Islet precursor cell (in vitro differentiated cells): ENCODE measurements around the gene RBFOX1.
A peak's percentile ranks its signal among the peaks of the same experiment; 100 is the strongest.

ENCODE experiments used
- DNase-seq: peaks from one replicate; pipeline ENCODE4 v3.0.0-alpha.2; 2018

RBFOX1 gene

DNA sequence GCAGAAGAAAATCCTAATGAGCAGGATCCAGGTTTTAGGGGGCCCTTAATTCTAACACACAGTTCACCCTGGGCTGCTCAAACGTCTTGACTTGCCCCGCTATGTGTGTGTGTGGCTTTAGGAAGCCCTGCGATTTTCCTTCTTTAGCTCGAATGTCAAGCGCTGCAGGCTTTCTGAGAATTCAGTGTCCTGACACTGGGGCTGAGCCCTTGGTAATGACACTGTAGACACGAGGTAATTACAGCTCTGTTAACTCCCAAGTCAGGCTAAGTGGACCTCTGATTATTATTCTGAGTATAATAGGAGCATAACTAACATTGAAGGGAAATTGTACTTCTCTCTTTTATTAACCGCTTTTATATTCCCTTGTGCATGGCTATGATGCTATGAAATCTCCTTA lies 202.1 kb downstream of the RBFOX1 start:
- DNase-seq: no peak

DNA sequence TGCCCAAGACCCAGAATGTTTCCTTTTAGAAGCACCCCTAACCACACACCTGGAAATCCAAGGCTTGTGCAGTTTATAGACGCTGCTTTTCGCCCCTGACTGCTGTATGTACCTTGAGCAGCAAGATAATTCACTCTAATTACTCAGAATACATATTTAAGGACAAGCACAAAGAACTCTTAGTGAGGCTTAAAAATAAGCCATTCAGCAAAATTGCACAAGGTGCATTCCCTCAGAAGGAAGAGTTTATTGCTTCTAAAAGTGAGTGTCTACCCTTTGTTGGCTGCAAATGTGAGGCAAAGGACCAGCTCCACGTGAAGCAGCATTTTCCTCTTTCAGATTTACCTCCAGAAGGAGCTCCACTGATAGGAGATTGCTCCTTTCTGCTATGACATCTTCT lies 208.4 kb downstream of the RBFOX1 start:
- no peak for DNase-seq

DNA sequence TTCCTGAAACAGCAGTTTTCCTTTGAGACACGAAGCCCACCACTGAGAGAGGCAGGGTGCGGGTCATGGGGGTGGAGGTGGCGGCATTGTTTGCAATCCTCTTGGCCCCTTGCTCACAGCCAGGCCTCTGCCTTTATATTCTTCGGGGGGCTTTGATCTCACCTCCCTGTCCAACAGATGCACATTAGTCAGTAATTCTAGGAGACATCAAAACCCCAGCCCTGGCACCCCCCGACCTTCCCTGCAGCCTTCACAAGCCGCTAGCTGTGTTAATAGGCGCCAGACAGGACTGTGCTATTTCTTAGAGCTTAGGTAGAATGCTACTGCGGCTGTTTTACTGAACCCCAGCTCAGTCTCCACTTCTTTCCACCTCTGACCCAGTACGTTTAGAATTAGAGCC lies 212.6 kb downstream of the RBFOX1 start:
- no peak for DNase-seq

DNA sequence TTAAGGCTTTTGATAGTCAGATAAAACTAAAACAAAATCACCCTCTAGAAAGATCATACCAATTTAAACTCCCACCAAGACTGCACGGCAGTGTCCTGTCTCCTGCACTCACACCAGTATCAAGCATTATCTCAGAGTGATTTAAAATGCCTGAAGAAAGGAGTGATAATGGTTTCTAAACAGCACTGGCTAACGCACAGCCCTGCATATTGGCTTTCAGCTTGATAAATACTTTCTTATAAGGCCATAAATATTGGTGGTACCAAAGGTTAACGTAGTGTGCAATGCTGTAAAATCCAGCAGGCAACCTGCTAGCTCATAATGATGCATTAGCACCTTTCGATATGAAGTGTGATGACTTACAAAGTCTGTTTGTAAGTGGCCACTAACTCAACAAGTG lies 214.3 kb downstream of the RBFOX1 start:
- DNase-seq: no peak

DNA sequence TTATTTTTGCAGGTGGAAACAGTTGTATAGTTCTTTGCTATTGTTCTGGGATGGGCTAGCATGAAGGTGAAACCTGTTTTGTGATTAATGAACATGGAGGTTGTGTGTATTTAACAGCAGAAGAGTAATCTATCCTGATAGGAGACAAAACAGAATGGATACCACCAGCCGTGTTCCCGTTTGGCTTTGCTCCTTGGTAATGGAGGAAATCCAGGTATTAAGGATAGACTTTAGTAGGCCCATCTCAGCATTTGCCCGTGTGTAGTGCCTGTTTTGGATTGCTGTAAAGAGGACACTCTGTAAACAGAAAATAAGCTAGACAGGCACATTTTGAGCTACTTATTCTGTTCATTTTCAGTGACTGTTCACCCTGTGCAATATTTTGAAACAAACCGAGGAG lies 215.1 kb downstream of the RBFOX1 start:
- DNase-seq: no peak

DNA sequence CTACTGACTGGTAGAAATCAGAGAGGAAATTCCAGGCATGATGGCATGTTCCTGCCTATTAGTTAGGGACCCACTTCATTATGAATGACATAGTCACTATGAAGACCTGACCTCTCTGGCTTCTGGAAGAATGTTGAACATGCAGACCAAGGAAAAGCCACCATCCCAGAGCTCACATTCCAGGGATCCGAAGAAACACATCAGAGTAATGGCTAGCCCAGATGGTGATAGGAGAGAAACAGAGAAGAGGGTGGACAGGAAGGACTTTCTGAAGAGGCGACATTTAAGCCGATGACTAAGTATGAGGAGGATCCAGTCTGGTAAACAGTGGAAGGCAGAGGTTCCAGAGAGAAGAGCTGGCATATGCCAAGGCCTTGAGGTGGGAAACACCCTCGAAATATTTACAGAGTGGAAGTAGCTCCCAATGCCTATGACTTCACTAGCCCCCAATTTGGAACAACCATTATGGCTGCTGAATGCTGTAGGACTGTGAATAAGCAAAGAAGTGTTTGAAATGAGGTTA lies 216.2 kb downstream of the RBFOX1 start:
- DNase-seq: peak; percentile 64

DNA sequence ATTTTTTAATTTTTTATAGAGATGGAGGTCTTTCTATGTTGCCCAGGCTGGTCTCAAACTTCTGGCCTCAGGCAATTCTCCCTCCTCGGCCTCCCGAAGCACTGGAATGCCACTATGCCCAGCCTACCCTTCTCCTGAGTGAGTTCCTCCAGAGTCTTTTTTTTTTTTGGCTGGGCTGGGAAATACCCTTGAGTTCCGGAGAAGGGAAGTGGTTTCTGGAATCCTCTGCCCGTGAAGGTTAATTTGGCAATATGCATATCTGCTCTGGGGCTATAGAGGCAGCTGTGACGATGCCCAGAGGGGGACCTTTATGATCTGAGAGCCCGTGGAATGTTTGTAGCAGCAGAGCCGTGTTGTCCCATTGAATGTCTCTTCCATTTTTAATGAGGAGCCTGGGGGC lies 217.5 kb downstream of the RBFOX1 start:
- DNase-seq: peak; percentile 59

DNA sequence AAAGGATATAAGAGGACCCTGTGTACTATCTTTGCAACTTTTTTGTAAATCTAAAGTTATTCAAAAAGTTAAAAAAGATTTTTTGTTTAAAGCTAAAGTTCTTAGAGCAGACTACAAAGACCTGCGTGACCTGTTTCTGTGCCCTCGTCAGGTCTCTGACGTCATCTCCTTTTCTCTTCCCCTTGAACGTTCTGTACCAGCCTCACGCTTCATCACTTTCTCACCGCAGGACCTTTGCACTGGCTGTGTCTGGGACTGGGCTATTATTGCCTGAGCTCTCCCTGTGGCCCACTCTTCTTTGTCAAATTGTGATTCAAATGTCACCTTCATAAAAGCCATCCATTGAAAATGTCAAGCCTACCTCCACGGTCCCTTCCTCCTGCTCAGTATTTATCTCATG lies 222.8 kb downstream of the RBFOX1 start:
- DNase-seq: no peak

DNA sequence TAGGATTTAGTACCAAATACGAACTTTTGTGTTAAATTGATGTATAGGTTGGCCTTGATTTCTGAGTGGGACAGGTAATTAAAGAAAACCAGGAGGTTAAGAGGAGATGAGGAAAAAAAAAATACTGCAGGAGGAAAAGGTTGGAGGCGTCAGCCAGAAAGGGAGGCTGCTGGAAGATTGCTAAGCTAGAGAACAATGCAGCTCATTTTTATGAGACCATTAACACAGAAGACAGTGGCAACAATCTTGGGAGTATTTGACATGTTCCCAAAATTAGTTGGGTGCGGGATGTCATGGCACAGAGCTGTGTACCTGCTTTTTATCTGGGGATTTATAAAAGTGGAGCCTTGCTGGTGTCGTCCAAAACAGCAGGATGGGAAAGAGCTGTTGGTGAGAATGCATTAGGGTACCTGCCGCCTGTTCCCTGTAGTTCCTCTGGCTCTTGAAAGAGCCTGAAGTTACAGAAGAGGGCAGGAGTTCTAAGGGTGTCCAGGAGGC lies 229.3 kb downstream of the RBFOX1 start:
- DNase-seq: no peak

DNA sequence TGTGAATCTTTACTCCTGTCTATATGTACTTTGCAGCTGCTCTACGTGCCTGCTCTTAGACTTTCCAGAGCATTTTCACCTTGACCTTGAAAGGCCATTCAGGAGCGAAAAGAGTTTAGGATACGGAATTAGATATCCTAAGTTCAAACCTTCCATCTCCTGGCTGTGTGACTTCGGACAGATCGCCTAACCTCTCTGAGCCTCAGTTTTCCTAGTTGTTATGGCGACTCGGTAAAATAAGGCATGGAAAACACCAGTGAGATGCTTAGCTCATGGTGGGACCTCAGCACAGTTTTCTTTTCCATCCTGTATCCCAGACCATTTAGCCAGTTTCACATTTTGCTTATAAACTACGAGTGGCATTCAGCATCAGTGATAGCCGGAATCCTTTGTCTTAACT lies 233.7 kb downstream of the RBFOX1 start:
- DNase-seq: no peak

DNA sequence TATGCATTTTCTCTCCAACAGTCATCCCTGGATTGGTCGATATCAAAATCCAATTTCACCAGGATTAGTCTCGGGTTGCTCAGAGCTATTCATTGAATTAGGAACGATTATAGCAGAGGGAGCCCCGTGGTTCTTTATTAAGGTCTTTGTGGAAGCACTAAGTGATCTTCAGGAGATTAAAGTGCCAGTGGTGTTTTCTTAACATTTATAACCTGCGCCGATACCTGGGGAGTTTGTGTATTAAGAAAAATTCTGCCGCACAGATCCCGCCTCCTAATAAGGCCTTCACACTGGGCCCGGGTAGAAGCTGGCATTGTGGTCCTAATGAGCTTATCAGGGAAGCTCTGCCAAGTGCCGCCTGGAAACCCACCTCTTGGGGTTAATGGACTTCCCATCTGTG lies 238.7 kb downstream of the RBFOX1 start:
- DNase-seq: no peak

DNA sequence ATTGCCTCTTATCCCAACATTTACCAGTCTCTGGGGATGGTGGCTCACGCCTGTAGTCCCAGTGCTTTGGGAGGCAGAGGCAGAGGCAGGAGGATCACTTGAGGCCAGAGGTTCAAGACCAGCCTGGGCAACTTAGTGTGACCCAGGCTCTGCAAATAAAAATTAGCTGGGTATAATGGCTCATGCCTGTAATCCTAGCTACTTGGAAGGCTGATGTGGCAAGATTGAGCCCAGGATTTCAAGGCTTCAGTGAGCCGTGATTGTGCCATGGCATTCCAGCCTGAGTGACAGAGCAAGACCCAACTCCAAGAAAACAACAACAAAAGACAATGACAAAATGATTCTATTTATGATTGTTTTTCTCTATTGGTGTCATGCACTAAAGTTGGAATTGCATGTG lies 244.9 kb downstream of the RBFOX1 start:
- DNase-seq: no peak

DNA sequence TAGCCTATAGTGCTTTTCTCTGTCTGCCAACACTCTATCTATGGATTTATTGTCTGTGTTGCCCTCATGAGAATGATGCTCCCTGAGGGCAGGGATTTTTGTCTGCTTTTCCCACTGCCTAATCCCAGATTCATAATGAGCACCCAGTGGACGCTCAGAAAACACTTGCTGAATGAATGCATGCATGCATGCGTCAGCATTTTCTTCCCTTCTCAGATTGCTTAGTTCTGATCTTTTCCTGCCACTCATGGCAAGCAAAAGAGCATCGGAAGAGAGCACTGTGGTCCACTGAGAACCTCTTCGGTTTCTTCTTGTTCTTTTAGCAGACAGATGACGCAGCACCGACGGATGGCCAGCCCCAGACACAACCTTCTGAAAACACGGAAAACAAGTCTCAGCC lies 246.8 kb downstream of the RBFOX1 start:
- no peak for DNase-seq

DNA sequence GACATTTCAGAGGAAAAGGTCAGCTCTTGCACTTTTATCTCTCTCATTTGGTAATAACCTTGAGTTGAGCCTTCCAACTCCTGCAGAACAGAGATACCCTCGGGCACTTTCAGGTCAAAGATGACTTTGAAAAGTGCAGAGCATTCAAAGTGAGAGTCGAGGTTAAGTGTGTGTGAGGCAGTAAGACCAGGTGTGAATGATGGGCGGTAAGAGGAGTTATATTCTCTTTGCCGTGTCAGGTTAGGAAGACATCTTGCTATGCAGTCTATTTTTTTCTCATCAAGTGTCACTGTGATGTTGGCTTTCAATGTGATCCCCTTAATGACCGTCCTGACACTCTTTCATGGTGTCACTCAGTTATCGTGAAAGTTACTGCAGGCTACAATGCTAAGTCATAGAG lies 248.5 kb downstream of the RBFOX1 start:
- DNase-seq: no peak

DNA sequence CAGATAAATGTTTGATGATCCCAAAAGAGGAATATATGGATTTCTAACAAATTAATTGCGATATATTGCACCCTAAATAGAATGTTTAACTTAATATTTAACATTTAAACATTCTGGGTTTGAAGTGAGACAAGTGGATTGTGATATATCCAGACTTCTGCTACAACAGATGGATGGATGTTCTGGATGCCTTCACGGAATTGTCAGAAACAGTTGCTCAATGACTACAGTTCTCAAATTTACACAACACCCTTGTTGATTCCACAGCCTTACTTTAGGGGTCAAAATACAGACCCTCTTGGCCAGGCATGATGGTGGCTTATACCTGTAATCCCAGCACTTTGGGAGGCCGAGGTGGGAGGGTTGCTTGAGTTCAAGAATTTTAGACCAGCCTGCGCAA lies 250.8 kb downstream of the RBFOX1 start:
- no peak for DNase-seq

DNA sequence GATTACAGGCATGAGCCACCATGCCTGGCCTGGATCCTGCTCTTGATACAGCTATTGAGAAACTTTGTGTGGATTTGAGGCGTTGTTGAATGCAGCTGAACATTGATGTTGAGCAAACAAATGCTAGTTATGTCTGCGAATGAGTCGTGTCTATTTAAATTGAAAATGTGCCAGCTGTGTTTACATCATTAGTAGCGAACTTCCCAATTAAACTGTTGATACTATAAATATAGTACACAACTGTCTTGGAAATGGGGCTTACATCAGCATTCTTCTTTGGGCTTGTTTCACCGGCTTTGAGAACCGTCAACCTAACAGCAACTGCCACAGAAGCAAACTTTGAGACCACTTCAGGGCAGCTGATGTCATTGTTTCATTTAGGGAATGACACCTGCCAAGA lies 251.9 kb downstream of the RBFOX1 start:
- DNase-seq: no peak

DNA sequence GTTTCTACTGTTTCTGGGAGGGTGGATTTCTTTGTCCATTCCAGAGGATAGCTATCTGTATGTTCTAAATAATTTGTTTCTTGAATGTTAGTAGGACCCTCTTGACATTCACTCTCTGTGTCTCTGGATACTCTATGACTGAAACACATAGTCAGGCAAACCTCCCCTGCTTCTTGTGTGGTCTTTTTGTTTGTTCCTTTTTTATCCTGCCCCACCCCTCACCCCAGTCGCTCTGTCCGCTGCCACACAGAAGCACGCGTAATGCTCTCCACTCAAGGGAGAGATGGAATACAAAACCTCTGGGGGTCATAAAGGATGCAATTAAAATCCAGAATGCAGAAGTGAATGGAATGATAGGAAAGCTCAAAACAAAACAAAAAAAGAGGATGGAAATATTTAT lies 253.1 kb downstream of the RBFOX1 start:
- DNase-seq: no peak

DNA sequence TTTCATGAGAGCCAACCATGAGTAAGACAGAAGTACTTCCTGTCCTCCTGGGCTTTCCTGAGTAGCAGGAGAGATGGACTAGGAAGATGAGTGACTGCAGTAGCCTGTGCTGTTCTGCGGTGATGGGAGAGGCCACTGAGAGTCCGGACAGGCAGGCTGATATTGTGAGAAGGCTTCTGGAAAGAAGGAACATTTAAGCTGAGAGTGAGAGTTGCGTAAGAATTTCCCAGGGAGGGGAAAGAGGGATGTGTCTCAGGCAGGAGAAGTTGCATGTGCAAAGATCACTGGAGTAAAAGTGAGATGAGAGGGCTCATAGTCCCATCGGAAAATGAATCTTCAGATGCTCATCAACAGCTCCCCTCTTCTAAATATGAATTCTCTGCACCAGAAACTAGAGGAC lies 258.3 kb downstream of the RBFOX1 start:
- DNase-seq: no peak

DNA sequence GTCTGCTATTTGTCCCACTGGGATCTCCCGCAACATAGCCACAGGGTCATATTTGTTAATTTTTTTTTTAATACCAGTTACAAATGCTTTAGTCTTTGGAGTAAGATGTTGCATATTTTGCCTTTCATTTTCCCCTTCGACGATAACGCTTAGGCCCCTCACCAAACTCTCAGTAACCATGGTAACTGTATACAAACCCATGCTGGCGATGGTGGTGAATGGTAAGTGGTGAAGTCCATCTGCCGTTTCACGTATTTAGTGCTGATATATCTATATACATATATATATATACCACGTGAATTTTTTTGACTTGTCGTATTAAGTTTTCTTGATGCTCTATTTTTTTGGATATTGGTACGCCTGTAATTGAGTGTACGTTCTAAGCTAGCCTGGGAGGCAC lies 263.7 kb downstream of the RBFOX1 start:
- DNase-seq: no peak

DNA sequence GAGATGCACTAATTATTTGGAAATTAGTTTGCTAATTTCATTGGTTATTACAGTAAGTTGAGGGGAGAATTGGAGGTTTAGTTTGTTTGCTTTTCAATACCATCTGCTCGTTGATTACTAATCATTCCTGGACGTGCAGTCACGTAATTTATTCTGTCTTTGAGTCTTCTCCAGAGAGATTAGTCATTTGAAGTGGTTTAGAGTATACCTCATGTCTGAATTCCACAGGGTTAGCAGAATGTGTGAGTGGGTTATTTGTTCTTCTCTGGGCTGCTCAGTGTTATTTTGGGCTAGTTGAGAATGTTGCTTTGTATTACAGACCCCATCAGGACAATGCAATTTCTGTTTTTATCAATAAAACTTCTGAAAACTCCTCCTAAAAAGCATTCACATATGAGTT lies 265.0 kb downstream of the RBFOX1 start:
- peak; percentile 59 for DNase-seq

DNA sequence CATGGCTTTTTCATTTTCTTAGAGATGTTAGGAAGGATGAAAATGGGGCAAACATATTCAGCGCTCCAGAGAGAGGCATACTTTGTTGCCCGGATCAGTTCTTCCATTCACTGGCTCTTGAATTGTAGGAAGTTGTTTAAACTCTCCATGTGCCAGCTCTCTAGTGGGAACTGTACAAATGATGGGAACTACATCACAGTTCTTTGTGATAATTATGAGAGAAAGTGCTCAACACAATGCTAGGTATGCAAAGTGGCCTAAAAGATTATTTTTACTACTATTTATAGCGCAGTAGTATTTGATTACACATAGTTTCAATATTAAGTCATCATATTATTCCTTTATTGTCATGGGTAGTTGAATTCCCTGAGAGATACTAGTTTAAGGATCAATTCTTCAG lies 268.5 kb downstream of the RBFOX1 start:
- DNase-seq: no peak

DNA sequence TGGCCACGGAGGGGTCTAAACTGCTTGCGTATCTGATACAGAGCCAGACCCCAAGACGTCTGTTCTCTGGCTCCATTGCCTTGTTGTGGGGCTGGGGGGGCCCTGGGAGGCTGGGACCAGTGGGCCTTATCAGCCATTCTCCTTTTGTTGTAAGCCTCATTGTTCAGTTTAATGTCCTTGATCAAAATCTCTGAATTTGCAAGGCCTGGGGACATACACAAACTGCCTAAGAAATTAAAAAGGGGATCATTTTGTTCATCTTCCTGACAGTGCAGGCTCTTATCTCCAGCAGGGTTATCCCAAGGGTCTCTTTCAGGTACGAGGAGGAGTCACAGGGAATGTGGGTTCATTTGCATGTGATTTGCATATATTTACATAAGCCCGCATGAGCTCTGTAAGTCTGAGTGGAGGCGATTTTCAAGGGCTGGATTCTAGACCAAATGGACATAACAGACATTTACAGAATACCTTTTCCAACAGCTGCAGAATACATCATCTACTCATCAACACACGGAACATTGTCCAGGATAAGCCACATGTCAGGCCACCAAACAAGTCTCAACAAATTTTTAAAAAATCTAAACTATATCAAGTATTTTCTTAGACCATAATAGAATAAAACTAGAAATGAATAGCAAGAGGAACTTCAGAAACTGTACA lies 269.8 kb downstream of the RBFOX1 start:
- DNase-seq: no peak

DNA sequence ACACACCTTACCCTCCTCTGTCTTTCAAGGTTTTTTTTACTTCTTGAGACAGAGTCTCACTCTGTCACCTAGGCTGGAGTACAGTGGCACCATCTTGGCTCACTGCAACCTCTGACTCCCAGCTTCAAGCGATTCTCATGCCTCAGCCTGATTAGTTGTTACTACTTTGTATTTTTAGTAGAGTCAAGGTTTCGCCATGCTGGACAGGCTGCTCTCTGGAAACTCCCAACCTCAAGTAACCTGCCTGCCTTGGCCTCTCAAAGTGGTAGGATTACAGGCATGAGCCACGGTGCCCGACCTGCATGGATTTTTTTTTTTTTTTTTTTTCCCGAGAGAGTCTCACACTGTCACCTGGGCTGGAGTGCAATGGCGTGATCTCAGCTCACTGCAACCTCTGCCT lies 273.2 kb downstream of the RBFOX1 start:
- no peak for DNase-seq

DNA sequence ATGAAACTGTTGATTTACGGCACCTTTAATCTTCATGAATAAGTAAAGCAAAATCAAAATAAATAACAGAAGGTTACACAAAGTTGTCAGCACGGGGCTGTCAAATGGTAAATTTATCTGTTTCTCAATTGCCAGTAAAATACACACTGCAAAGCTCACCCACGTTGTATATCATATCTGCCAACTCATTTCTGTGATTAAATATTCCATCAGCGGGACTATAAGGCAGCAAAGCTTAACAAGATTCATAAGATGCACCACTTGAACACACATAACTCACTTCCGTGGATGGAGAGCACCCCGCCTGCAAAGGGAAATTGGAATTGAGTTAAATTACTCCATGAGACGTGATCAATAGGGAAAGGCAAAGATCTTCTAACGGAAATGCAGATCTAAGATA lies 280.0 kb downstream of the RBFOX1 start:
- no peak for DNase-seq

DNA sequence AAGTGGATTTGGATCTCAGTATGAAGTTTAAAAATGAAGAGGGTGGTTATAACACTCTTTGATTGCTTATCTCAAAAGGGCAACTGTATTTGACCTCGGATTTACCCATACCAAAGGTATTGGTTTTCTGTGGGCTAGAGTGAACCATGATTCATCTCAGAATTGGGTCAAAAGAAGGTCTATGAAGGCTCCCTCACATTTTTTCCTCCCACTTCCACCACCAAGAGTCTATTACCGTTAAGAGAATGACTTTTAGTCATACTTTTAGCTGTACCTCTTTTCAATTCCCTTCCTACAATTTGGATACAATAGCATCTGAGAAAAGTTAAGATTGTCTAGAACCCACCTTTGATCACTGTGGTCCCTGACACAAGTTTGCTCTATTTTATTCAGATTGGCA lies 280.9 kb downstream of the RBFOX1 start:
- DNase-seq: no peak
